Measurements from ENCODE around the gene STXBP5.

DNA sequence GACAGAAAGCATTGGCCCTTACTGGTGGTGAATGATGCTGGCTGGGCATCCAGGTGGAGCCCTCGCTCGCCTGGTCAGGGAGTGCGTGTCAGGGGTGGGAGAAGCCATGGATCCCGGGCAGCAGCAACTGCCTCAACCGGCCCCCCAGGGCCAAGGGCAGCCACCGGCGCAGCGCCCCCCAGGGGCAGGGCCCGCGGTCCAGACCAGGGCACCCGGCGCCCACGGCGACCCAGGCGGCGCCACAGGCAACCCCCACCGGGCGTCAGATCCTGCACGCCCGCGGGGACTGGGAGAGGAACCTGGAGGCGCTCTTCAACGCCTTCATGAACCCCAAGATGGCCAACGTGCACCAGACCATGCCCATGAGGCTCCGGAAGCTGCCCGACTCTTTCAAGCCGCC, 202.6 kb downstream of the STXBP5 start:
- TF ChIP-seq, protein P1, sequence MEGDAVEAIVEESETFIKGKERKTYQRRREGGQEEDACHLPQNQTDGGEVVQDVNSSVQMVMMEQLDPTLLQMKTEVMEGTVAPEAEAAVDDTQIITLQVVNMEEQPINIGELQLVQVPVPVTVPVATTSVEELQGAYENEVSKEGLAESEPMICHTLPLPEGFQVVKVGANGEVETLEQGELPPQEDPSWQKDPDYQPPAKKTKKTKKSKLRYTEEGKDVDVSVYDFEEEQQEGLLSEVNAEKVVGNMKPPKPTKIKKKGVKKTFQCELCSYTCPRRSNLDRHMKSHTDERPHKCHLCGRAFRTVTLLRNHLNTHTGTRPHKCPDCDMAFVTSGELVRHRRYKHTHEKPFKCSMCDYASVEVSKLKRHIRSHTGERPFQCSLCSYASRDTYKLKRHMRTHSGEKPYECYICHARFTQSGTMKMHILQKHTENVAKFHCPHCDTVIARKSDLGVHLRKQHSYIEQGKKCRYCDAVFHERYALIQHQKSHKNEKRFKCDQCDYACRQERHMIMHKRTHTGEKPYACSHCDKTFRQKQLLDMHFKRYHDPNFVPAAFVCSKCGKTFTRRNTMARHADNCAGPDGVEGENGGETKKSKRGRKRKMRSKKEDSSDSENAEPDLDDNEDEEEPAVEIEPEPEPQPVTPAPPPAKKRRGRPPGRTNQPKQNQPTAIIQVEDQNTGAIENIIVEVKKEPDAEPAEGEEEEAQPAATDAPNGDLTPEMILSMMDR (IDR thresholded peaks at IDR 0.05): no peak
- no peak for TF ChIP-seq POLR2A (IDR thresholded peaks at IDR 0.05)
